Epithelial cell of esophagus (primary cell): Measurements from ENCODE around the gene EPHA2.

Experiments used
- DNase-seq: peaks from one replicate; pipeline ENCODE4 v3.0.0; 2010; ENCODE audit warnings: low read depth
- H3K4me3 ChIP-seq: 2 replicates; pipeline ENCODE4 v1.5.1; 2011; ENCODE audit warnings: mild to moderate bottlenecking, low read length, control low read depth
- TF ChIP-seq, protein P1 (sequence below): IDR thresholded peaks from 2 replicates; pipeline ENCODE4 v1.5.1; 2011; ENCODE audit warnings: low read depth, mild to moderate bottlenecking, low read length, control low read depth, inconsistent platforms; ENCODE audit not compliant: insufficient read depth; ENCODE audit errors: missing control alignments

EPHA2 gene

GRCh38 chr1:16146279-16147155 is 9.4 kb downstream of the EPHA2 start:
- peak overlapping the region; percentile 22 for H3K4me3 ChIP-seq
- TF ChIP-seq, protein P1, sequence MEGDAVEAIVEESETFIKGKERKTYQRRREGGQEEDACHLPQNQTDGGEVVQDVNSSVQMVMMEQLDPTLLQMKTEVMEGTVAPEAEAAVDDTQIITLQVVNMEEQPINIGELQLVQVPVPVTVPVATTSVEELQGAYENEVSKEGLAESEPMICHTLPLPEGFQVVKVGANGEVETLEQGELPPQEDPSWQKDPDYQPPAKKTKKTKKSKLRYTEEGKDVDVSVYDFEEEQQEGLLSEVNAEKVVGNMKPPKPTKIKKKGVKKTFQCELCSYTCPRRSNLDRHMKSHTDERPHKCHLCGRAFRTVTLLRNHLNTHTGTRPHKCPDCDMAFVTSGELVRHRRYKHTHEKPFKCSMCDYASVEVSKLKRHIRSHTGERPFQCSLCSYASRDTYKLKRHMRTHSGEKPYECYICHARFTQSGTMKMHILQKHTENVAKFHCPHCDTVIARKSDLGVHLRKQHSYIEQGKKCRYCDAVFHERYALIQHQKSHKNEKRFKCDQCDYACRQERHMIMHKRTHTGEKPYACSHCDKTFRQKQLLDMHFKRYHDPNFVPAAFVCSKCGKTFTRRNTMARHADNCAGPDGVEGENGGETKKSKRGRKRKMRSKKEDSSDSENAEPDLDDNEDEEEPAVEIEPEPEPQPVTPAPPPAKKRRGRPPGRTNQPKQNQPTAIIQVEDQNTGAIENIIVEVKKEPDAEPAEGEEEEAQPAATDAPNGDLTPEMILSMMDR, result no peak
- DNase-seq, result peak; percentile 79

DNA sequence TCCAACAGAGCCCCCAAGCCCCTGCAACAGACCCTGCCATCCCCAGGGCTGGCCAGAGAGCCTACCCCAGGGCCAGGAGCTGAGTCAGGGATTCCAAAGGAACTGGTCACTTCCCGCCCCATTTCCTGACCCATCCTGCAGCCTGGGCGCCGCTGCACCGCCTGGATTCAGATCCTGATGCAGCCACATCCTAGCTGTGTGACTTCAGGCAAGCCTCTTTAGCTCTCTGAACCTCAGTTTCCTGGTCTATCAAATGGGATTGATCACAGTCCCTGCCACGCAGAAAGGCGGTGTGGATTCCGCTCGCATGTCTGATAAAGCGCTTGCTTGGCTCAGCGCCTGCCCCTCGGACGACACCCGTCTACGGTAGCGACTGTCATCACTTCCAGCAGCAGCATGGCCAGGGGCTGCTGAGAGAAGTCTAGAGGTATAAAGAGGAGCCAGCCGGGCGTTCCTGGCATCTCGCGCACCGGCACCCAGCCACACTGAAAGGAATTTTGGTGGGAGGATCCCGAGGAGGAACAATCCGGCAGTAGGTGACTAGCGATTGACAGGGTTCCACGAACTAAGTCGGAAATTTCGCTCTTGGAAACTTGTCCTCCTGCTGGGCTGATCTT is 10.1 kb downstream of the EPHA2 start:
- TF ChIP-seq, protein P1, result no peak
- peak; percentile 86 for DNase-seq
- peak overlapping the region; percentile 22 for H3K4me3 ChIP-seq

GRCh38 chr1:16145030-16145661 is 10.7 kb downstream of the EPHA2 start:
- peak overlapping the region; percentile 22 for H3K4me3 ChIP-seq
- peak; percentile 79 for DNase-seq
- TF ChIP-seq, protein P1, result no peak

DNA sequence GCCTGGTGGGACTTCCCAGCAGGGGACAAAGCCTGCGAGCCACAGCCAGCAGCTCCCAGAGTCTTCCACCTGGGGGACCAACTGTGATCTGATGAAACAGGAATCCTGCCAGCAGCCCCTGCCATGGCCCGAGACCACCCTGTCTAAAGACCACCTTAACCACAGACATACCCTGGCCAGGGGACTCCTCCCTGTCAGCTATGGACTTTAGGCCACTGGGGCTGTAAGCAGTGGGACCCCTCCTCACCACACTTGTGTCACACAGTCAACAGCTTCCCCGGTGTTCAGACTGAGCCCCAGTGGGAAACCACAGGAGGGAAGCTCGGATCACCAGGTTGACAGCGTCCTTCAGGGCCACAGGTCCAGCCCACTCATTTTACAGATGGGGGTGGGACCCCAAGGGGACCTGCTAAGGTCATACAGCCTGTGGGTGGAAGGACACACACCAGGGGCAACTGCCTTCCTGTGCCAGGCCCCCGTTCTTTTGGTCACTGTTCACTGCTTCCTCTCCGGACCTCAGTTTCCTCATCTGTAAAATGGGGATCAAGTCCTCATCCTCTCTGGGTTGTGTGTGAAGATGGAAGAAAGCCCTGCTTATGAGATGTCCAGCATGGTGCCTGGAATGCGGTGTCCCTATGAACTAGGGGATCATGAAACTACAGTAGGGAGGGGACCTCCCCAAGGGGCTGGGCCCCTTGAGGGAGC is 11.4 kb downstream of the EPHA2 start:
- TF ChIP-seq, protein P1, result no peak
- DNase-seq, result no peak
- peak overlapping the region; percentile 22 for H3K4me3 ChIP-seq

DNA sequence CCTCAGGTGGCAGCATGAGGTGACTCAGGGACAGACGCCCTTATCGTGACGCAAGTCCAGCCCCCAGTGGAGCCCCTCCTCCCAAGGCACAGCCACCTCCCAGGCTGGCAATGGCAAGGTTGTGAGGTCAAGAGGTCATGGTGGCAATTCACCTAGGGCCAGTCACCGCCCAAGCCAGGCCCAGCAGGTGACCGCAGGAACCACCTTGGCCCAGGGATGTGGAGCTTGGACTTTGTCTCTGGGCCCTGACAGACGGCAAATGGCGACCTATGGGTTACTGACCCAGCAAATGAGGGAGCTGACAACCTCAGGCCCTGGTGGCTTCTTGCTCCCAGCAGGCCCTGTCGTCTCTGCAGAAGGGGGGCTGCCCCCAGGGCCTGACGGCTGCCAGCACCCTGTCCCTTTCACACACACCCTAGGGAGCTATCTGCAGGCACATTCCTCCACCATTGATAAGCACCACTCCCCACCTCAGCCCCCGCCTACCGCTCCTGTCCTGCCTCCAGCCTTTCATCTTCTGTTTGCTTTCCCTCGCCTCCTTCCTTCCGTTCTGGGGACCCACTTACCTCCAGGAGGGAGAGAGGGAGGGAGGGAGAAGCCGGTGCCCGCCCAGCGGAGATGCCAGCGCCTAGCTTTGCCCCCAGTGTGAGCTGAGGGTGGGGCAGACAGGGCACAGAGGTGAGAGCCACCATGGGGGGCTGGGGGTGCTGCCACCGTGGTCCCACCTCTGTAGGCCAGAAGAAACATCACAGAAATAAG is 12.1 kb downstream of the EPHA2 start:
- TF ChIP-seq, protein P1, result no peak
- peak overlapping the region; percentile 7 for H3K4me3 ChIP-seq
- DNase-seq, result peak; percentile 90

DNA sequence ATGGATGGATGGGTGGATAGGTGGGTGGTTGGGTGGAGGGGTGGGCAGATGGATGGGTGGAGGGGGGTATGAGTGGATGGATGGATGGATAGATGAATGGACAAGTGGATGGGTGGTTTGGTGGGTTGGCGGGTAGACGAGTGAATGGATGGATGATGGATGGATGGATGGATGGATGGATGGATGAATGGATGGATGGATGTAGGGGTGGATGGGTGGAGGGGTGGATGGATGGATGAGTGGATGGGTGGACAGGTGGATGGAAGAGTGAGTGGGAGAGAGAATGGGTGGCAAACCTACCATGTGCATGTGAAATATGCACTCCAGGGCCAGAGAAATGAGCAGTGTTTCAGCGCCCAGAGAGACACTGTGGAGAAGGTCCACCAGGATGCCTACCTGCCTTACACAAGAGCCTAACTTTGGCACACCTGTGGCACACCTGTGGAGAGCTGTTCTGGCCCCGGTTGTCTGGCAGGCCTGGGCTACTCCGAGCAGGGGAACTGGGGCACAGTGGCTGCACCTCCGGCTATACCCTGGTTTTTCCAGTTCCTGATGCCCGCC is 12.8 kb downstream of the EPHA2 start:
- H3K4me3 ChIP-seq, result no peak overlapping the region
- TF ChIP-seq, protein P1, result no peak
- DNase-seq, result peak; percentile 73
